ENCODE data around the gene FATE1. TPM values are rescaled to one million over a fixed set of nuclear protein-coding genes. Genes with fewer than 3 reads are reported as not detected.

FATE1 gene
- total and polyA plus RNA-seq, 4 donors = not detected

DNA sequence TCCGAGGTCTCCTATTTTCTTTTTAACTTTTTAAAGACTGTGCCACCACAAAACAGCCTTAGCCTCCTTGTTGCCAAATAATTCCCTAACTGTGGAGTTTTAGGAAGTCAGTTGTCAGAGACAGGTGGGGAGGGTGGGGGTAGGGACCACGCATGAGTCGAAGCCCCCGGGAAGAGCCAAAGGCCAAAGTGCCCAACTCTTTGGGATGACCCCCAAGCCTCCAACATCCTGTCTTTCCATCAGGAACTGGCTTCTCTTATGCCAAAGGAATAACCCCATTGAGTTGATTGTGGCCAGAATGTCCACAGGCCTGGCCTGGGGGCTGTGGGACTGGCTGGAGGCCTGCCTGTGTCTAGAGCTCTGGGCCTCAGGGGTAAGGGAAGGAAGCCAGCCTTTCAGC lies 14.8 kb upstream of the FATE1 start:
- H3K36me3 ChIP-seq (ENCODE audit: control insufficient read depth in 4 of 4, insufficient read depth in 3 of 4, low read depth in 1 of 4, low read length in 3 of 4) = no peaks in the 10 kb centered on the region
- TF ChIP-seq, protein P1, sequence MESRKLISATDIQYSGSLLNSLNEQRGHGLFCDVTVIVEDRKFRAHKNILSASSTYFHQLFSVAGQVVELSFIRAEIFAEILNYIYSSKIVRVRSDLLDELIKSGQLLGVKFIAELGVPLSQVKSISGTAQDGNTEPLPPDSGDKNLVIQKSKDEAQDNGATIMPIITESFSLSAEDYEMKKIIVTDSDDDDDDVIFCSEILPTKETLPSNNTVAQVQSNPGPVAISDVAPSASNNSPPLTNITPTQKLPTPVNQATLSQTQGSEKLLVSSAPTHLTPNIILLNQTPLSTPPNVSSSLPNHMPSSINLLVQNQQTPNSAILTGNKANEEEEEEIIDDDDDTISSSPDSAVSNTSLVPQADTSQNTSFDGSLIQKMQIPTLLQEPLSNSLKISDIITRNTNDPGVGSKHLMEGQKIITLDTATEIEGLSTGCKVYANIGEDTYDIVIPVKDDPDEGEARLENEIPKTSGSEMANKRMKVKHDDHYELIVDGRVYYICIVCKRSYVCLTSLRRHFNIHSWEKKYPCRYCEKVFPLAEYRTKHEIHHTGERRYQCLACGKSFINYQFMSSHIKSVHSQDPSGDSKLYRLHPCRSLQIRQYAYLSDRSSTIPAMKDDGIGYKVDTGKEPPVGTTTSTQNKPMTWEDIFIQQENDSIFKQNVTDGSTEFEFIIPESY (IDR thresholded peaks at IDR 0.05) = no peak
- TF ChIP-seq HNF4G (IDR thresholded peaks at IDR 0.05) (no peak), FOXA1 (IDR thresholded peaks at IDR 0.05) (no peak), YY1 (IDR thresholded peaks at IDR 0.05) (no peak), RAD21 (IDR thresholded peaks at IDR 0.05) (no peak), GABPA (IDR thresholded peaks at IDR 0.05 in 1 of 2, conservative IDR thresholded peaks at IDR 0.05 in 1 of 2) (no peak), FOXA2 (IDR thresholded peaks at IDR 0.05) (no peak), EGR1 (IDR thresholded peaks at IDR 0.05; ENCODE audit: low read depth in 2 of 2) (no peak), NR2F2 (IDR thresholded peaks at IDR 0.05) (no peak)
- H3K9me3 ChIP-seq (ENCODE audit: control insufficient read depth in 4 of 4, low read length in 3 of 4) = no peaks in the 10 kb centered on the region
- no peak for DNase-seq (ENCODE audit: low spot score)
- no peaks in the 10 kb centered on the region for H3K4me1 ChIP-seq (ENCODE audit: control insufficient read depth in 4 of 4, insufficient read depth in 4 of 4, low read length in 3 of 4)
- H3K4me3 ChIP-seq (ENCODE audit: low read depth in 1 of 3, low read length in 3 of 3) = no peak overlapping the region
- 90% methylated on average over 4 of the region's 4 CpGs for WGBS
- H3K9ac ChIP-seq (ENCODE audit: low read depth in 1 of 2, low read length in 2 of 2) = no peak overlapping the region
- no peaks in the 10 kb centered on the region for H3K27me3 ChIP-seq (ENCODE audit: control insufficient read depth in 4 of 4, insufficient read depth in 4 of 4, low read length in 3 of 4)
- H3K27ac ChIP-seq (ENCODE audit: low read depth in 1 of 2, low read length in 2 of 2) = no peak overlapping the region

DNA sequence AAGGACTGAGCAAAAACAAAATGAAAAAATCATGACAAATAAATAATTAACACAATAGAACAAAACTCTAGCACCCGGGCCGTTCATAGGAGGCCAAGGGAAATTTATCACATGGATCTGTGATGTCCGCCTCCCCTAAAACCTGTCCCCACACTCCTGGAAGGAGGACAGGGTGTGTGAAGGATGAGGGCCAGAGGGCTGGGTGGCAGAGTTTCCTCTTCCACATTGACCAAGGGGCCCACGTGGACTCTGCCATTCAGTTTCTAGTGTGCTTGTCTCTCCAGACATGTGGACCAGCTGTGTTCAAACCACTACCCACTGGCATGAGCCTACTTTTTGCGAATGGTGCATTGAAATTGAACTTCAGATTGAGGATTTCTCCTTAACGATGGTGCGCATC lies 14.3 kb upstream of the FATE1 start:
- Histone ChIP-seq H3K9ac (ENCODE audit: low read depth in 1 of 2, low read length in 2 of 2) (no peak overlapping the region), H3K9me3 (ENCODE audit: control insufficient read depth in 4 of 4, low read length in 3 of 4) (no peaks in the 10 kb centered on the region), H3K4me1 (ENCODE audit: control insufficient read depth in 4 of 4, insufficient read depth in 4 of 4, low read length in 3 of 4) (no peaks in the 10 kb centered on the region), H3K36me3 (ENCODE audit: control insufficient read depth in 4 of 4, insufficient read depth in 3 of 4, low read depth in 1 of 4, low read length in 3 of 4) (no peaks in the 10 kb centered on the region), H3K27me3 (ENCODE audit: control insufficient read depth in 4 of 4, insufficient read depth in 4 of 4, low read length in 3 of 4) (no peaks in the 10 kb centered on the region), H3K27ac (ENCODE audit: low read depth in 1 of 2, low read length in 2 of 2) (no peak overlapping the region), H3K4me3 (ENCODE audit: low read depth in 1 of 3, low read length in 3 of 3) (no peak overlapping the region)
- no peak for DNase-seq (ENCODE audit: low spot score)
- 90% methylated on average over 7 of the region's 7 CpGs for WGBS
- TF ChIP-seq SP1 (IDR thresholded peaks at IDR 0.05) (no peak), RAD21 (IDR thresholded peaks at IDR 0.05) (no peak), YY1 (IDR thresholded peaks at IDR 0.05) (no peak), TAF1 (conservative IDR thresholded peaks at IDR 0.05) (no peak), FOXA1 (IDR thresholded peaks at IDR 0.05) (no peak), HNF4A (conservative IDR thresholded peaks at IDR 0.05) (no peak), NR2F2 (IDR thresholded peaks at IDR 0.05) (no peak), GABPA (IDR thresholded peaks at IDR 0.05 in 1 of 2, conservative IDR thresholded peaks at IDR 0.05 in 1 of 2) (no peak), RXRA (IDR thresholded peaks at IDR 0.05) (no peak), JUND (IDR thresholded peaks at IDR 0.05) (no peak), HNF4G (IDR thresholded peaks at IDR 0.05) (no peak), FOXA2 (IDR thresholded peaks at IDR 0.05) (no peak), EGR1 (IDR thresholded peaks at IDR 0.05; ENCODE audit: low read depth in 2 of 2) (no peak)
- TF ChIP-seq, protein P2, sequence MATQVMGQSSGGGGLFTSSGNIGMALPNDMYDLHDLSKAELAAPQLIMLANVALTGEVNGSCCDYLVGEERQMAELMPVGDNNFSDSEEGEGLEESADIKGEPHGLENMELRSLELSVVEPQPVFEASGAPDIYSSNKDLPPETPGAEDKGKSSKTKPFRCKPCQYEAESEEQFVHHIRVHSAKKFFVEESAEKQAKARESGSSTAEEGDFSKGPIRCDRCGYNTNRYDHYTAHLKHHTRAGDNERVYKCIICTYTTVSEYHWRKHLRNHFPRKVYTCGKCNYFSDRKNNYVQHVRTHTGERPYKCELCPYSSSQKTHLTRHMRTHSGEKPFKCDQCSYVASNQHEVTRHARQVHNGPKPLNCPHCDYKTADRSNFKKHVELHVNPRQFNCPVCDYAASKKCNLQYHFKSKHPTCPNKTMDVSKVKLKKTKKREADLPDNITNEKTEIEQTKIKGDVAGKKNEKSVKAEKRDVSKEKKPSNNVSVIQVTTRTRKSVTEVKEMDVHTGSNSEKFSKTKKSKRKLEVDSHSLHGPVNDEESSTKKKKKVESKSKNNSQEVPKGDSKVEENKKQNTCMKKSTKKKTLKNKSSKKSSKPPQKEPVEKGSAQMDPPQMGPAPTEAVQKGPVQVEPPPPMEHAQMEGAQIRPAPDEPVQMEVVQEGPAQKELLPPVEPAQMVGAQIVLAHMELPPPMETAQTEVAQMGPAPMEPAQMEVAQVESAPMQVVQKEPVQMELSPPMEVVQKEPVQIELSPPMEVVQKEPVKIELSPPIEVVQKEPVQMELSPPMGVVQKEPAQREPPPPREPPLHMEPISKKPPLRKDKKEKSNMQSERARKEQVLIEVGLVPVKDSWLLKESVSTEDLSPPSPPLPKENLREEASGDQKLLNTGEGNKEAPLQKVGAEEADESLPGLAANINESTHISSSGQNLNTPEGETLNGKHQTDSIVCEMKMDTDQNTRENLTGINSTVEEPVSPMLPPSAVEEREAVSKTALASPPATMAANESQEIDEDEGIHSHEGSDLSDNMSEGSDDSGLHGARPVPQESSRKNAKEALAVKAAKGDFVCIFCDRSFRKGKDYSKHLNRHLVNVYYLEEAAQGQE (IDR thresholded peaks at IDR 0.05) = no peak
- TF ChIP-seq, protein P3, sequence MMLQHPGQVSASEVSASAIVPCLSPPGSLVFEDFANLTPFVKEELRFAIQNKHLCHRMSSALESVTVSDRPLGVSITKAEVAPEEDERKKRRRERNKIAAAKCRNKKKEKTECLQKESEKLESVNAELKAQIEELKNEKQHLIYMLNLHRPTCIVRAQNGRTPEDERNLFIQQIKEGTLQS (IDR thresholded peaks at IDR 0.05) = no peak
- TF ChIP-seq, protein P1 (IDR thresholded peaks at IDR 0.05) = no peak
- TF ChIP-seq, protein P4, sequence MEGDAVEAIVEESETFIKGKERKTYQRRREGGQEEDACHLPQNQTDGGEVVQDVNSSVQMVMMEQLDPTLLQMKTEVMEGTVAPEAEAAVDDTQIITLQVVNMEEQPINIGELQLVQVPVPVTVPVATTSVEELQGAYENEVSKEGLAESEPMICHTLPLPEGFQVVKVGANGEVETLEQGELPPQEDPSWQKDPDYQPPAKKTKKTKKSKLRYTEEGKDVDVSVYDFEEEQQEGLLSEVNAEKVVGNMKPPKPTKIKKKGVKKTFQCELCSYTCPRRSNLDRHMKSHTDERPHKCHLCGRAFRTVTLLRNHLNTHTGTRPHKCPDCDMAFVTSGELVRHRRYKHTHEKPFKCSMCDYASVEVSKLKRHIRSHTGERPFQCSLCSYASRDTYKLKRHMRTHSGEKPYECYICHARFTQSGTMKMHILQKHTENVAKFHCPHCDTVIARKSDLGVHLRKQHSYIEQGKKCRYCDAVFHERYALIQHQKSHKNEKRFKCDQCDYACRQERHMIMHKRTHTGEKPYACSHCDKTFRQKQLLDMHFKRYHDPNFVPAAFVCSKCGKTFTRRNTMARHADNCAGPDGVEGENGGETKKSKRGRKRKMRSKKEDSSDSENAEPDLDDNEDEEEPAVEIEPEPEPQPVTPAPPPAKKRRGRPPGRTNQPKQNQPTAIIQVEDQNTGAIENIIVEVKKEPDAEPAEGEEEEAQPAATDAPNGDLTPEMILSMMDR (IDR thresholded peaks at IDR 0.05; ENCODE audit: low read depth, low read length, missing input control) = no peak
- TF ChIP-seq, protein P5, sequence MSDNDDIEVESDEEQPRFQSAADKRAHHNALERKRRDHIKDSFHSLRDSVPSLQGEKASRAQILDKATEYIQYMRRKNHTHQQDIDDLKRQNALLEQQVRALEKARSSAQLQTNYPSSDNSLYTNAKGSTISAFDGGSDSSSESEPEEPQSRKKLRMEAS (IDR thresholded peaks at IDR 0.05) = no peak

All from liver (tissue), 9 donors.